ENCODE data around the gene MIA2.

DNA sequence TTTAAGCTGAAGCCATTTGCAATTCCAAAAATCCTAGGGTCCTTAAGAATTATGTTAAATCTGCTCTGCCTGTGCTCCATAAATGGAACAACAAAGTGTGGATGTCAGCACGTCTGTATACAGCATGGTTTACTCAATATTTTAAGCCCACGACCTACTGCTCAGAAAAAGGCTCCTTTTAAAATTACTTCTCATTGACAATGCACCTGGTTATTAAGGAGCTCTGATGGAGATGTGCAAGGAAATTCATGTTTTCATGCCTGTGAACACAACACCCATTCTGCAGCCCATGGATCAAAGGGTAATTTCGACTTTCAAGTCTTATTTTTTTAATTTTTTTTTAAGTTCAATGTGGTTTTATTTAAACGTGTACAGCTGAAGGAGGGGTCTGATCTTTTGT lies 150.5 kb downstream of the MIA2 start:
- TF ChIP-seq POLR2AphosphoS5 (IDR thresholded peaks at IDR 0.05; ENCODE audit: low read depth, low read length) (no peak), SIN3A (IDR thresholded peaks at IDR 0.05; ENCODE audit: borderline replicate concordance, insufficient read depth, low read length) (no peak), TAF1 (IDR thresholded peaks at IDR 0.05; ENCODE audit: borderline replicate concordance, insufficient read depth, low read length) (no peak), FOXP2 (optimal IDR thresholded peaks at IDR 0.05; ENCODE audit: borderline replicate concordance, extremely low read depth, extremely low read length, insufficient read depth) (no peak)
- TF ChIP-seq, protein P1, sequence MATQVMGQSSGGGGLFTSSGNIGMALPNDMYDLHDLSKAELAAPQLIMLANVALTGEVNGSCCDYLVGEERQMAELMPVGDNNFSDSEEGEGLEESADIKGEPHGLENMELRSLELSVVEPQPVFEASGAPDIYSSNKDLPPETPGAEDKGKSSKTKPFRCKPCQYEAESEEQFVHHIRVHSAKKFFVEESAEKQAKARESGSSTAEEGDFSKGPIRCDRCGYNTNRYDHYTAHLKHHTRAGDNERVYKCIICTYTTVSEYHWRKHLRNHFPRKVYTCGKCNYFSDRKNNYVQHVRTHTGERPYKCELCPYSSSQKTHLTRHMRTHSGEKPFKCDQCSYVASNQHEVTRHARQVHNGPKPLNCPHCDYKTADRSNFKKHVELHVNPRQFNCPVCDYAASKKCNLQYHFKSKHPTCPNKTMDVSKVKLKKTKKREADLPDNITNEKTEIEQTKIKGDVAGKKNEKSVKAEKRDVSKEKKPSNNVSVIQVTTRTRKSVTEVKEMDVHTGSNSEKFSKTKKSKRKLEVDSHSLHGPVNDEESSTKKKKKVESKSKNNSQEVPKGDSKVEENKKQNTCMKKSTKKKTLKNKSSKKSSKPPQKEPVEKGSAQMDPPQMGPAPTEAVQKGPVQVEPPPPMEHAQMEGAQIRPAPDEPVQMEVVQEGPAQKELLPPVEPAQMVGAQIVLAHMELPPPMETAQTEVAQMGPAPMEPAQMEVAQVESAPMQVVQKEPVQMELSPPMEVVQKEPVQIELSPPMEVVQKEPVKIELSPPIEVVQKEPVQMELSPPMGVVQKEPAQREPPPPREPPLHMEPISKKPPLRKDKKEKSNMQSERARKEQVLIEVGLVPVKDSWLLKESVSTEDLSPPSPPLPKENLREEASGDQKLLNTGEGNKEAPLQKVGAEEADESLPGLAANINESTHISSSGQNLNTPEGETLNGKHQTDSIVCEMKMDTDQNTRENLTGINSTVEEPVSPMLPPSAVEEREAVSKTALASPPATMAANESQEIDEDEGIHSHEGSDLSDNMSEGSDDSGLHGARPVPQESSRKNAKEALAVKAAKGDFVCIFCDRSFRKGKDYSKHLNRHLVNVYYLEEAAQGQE (IDR thresholded peaks at IDR 0.05; ENCODE audit: insufficient read depth in 1 of 2, low read depth in 2 of 2, low read length in 2 of 2): no peak

Data from PFSK-1 (cell line).